ENCODE measurements around the gene BABAM2.

GRCh38 chr2:27921880-27922547 lies 31.5 kb downstream of the BABAM2 start:
- no peak for TF ChIP-seq CTCF (conservative IDR thresholded peaks at IDR 0.05)
- TF ChIP-seq EZH2 (IDR thresholded peaks at IDR 0.05; ENCODE audit: low read depth): no peak
